Measurements from ENCODE around the gene NAALADL2. TPM values are rescaled to one million over a fixed set of nuclear protein-coding genes. Genes with fewer than 3 reads are reported as not detected.

NAALADL2 gene
- total RNA-seq, 4 donors from 2014 or later: 0.85 to 6.3 (median 1.6) TPM

- intact Hi-C loops (cut with DNase I): no loop called here
- H3K27me3 ChIP-seq: no peaks in the 10 kb centered on the region
- TF ChIP-seq POLR2A (IDR thresholded peaks at IDR 0.05): no peak
- no peak for TF ChIP-seq CTCF (IDR thresholded peaks at IDR 0.05)
- H3K27ac ChIP-seq: no peak overlapping the region
- DNase-seq: no peak
- no peaks in the 10 kb centered on the region for H3K36me3 ChIP-seq
- no peak overlapping the region for H3K4me3 ChIP-seq
- no peaks in the 10 kb centered on the region for H3K4me1 ChIP-seq
- H3K9me3 ChIP-seq: no peaks in the 10 kb centered on the region
Observed at GRCh38 chr3:175307642-175308041, 448.5 kb downstream of the NAALADL2 start.

GRCh38 chr3:175308097-175308496 lies 449.0 kb downstream of the NAALADL2 start:
- intact Hi-C loops (cut with DNase I): no loop called here
- Histone ChIP-seq H3K4me3 (no peak overlapping the region), H3K27ac (no peak overlapping the region), H3K36me3 (no peaks in the 10 kb centered on the region), H3K9me3 (no peaks in the 10 kb centered on the region), H3K27me3 (no peaks in the 10 kb centered on the region), H3K4me1 (no peaks in the 10 kb centered on the region)
- WGBS, 2 donors: 84 to 87% methylated on average over 6 of the region's 6 CpGs
- DNase-seq: no peak
- TF ChIP-seq CTCF (IDR thresholded peaks at IDR 0.05): no peak
- no peak for TF ChIP-seq POLR2A (IDR thresholded peaks at IDR 0.05)

- Histone ChIP-seq H3K27ac (no peak overlapping the region), H3K27me3 (no peaks in the 10 kb centered on the region), H3K36me3 (no peaks in the 10 kb centered on the region), H3K4me1 (no peaks in the 10 kb centered on the region), H3K4me3 (no peak overlapping the region), H3K9me3 (no peaks in the 10 kb centered on the region)
- 89 to 96% methylated on average over 2 of the region's 2 CpGs for WGBS, 2 donors
- no peak for TF ChIP-seq POLR2A (IDR thresholded peaks at IDR 0.05)
- no peak for TF ChIP-seq CTCF (IDR thresholded peaks at IDR 0.05)
- no peak for DNase-seq
- intact Hi-C loops (cut with DNase I): no loop called here
Observed at GRCh38 chr3:175310046-175310445, 450.9 kb downstream of the NAALADL2 start.

GRCh38 chr3:175311404-175311803 lies 452.3 kb downstream of the NAALADL2 start:
- H3K9me3 ChIP-seq: no peaks in the 10 kb centered on the region
- H3K27ac ChIP-seq: no peak overlapping the region
- no peaks in the 10 kb centered on the region for H3K27me3 ChIP-seq
- H3K36me3 ChIP-seq: no peaks in the 10 kb centered on the region
- 85 to 94% methylated on average over 1 of the region's 1 CpG for WGBS, 2 donors
- H3K4me3 ChIP-seq: no peak overlapping the region
- intact Hi-C loops (cut with DNase I): no loop called here
- no peaks in the 10 kb centered on the region for H3K4me1 ChIP-seq
- TF ChIP-seq POLR2A (IDR thresholded peaks at IDR 0.05) (no peak), CTCF (IDR thresholded peaks at IDR 0.05) (no peak)
- no peak for DNase-seq

GRCh38 chr3:175311946-175312345 lies 452.8 kb downstream of the NAALADL2 start:
- Histone ChIP-seq H3K27ac (no peak overlapping the region), H3K27me3 (no peaks in the 10 kb centered on the region)
- no peak for DNase-seq

More at GRCh38 chr3:175311946-175312345, 452.8 kb downstream of the NAALADL2 start:
- no peak for TF ChIP-seq CTCF (IDR thresholded peaks at IDR 0.05)
- no peak for TF ChIP-seq POLR2A (IDR thresholded peaks at IDR 0.05)
- no peaks in the 10 kb centered on the region for H3K9me3 ChIP-seq
- intact Hi-C loops (cut with DNase I): no loop called here
- 83 to 87% methylated on average over 3 of the region's 3 CpGs for WGBS, 2 donors
- H3K36me3 ChIP-seq: no peaks in the 10 kb centered on the region
- H3K4me1 ChIP-seq: no peaks in the 10 kb centered on the region
- no peak overlapping the region for H3K4me3 ChIP-seq
